Measurements from ENCODE around the gene MAIP1.

Gene MAIP1

GRCh38 chr2:199951023-199951422, 4.4 kb upstream of the MAIP1 start:
- no peak for DNase-seq

DNA sequence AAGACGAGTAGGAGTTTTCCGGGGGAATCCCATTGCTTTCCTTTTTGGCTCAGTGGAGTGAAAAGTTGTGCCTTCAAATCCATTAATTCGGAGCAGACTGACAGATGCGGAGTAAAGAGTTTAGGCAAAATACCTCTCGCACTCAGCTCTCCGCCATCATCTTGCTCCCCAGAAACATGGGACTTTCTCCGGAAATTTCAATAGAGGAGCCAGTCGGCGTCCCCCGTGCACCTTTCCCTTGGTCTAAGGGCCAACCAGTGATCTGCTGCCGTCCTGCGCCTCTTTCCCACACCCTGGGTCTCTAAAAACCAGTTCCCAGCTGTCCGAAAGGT, 409 bp upstream of the MAIP1 start:
- no peak for DNase-seq

GRCh38 chr2:199956062-199956380, 639 bp downstream of the MAIP1 start:
- DNase-seq = no peak

GRCh38 chr2:199958014-199958413, 2.6 kb downstream of the MAIP1 start:
- DNase-seq = no peak

DNA sequence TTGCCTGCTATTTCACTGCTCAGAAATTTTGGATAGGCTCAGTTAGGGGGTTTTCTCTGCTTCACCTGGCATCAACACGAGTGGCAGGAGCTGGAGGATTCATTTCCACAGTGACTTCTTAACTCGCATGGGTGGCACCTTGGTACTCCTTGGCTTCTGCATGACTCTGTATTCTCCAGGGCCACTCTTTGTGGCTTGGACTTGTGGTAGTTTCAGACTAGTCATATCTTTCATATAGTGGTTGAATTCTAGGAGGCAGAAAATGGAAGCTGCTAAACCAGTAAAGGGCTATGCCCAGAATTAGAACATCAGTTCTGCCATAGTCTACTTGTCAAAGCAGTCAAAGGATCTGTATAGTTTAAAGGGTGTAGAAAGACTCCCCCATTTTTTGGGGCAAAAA, 6.8 kb downstream of the MAIP1 start:
- no peak for DNase-seq

GRCh38 chr2:199966405-199966804, 11.0 kb downstream of the MAIP1 start:
- DNase-seq = no peak

DNA sequence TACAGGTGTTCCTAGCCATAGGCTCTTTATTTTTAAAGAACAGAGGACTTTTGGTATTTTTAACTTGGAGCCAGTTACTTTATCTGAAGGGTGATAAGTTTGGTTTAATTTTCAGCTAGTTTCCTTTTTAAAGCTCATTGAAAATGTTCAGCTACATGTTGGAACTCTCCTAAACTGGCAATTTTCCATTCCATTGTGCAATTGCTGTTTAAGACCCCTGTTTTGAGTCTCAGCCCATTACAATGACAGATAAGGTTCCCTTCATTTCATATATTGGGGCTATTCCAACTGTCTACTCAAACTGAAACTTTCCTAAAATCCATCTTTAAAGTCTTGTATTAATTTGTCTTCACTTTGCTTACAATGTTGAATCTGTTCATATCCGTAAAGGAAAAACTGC, 11.6 kb downstream of the MAIP1 start:
- DNase-seq = no peak

GRCh38 chr2:199968126-199968525, 12.7 kb downstream of the MAIP1 start:
- no peak for DNase-seq

DNA sequence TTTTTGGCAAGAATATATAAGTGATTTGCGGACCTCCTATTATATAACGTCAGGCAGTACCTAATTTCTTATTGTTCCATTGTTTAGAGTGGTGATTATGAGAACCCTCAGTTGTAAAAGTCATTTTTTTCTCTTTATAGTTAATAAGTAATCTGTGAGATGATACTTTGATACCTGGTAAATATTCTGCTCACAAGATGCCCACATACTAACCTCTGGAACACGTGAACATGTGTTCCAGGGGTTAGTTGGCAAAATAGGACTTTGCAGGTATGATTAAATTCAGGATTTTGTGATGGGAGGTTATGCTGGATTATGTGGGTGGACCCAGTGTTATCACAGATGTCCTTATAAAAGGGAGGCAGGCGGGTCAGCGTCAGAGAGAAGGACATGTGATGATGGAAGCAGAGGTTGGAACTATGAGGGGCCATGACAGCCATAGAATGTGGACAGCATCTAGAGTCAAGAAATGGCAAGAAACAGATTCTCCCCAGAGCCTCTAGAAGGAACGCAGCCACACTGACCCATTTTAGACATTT, 16.8 kb downstream of the MAIP1 start:
- DNase-seq = no peak

DNA sequence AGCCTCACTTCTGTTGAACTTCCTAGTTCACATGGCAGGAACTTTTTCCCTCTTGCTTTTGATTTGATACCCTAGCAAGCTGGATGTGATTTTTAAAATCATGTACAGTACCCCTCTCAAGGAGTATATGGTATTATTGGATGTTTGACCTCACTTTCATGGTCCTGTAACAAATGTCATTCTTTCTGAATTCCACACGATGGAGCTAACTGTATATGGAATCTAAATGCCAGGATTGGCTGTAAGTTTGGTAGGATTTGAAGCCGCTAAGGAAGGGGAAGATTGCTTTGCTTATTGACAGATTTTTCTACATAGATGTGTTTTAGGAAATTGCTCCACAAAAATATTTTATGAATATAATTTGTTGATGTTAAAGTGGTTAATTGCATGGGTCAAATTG, 18.3 kb downstream of the MAIP1 start:
- DNase-seq = no peak

DNA sequence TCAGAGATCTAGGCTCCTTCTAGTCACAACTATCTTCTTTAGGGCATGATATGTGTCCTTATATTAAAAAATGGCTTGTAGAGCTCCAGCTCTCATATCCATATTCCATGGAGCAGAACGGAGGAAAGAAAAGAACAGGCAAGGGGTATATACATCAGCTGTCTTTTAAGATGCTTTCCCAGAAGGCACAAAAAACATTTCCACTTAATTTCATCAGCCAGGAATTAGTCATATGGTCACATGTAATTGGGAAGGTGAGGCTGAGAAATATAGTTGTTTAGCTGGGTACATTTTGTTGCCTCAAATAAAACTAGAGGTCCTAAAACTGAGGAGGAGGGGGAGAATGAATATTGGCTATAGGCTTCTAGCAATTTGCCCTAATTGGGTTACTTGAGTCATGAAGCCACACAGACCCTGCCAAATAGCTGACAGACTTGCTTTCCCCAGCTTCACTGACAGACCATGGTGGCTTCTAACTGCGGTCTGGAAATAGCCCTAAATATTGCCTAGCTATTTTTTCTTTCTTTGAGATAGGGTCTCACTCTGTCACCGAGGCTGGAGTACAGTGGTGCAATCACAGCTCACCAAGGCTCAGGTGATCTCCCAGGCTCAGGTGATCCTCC, 20.0 kb downstream of the MAIP1 start:
- DNase-seq = no peak

DNA sequence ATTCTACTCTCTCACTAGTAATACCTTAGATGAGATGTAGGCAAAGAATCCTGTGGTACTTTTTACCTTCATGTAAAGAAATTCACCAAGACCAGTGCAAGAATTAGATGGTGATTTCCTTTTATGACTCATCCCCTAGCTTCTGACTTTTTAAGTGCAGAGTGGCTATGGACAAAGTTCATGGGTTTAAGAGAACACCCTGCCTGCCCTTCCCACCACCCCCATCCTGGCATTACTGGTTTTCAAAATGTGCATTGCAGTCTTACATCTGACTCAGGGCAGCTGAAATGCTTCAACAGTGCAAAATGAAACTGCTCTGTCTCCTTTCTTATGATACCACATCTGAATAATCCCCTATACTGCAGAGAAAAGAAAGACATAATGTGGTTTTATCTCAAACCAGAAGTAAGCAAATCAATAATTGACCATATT, 22.6 kb downstream of the MAIP1 start:
- no peak for DNase-seq

- no peak for DNase-seq
Measured at GRCh38 chr2:199979398-199979797, 24.0 kb downstream of the MAIP1 start.

- DNase-seq = peak; percentile 68 to 83 (median 82)
Measured at GRCh38 chr2:199979832-199980628, 24.6 kb downstream of the MAIP1 start.

GRCh38 chr2:199982126-199982843, 26.9 kb downstream of the MAIP1 start:
- no peak for DNase-seq

- no peak for DNase-seq
Measured at GRCh38 chr2:199983534-199983933, 28.2 kb downstream of the MAIP1 start.

DNA sequence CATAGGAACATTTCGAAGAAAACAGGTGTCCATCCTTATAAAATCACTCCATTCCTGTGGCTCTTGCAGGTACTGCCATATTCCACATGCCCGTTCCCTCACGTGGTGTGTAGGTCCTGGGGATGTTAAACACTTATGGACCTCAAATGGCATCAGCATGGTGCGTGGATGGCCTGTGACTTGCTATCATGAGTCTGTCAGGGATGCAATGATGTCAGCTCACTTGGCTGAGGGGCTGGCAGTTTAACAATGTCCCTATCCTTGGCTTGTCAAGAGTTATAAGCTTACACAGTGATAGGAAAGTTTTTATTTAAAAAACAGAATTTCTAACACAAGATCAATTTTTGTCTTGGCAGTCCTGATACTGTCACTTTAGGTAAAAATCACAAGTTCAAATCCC, 28.8 kb downstream of the MAIP1 start:
- DNase-seq = no peak

- no peak for DNase-seq
Measured at GRCh38 chr2:199984755-199985154, 29.4 kb downstream of the MAIP1 start.

- peak in 1 of 4 experiments; percentile 2 for DNase-seq
Measured at GRCh38 chr2:199985625-199986207, 30.3 kb downstream of the MAIP1 start.

DNA sequence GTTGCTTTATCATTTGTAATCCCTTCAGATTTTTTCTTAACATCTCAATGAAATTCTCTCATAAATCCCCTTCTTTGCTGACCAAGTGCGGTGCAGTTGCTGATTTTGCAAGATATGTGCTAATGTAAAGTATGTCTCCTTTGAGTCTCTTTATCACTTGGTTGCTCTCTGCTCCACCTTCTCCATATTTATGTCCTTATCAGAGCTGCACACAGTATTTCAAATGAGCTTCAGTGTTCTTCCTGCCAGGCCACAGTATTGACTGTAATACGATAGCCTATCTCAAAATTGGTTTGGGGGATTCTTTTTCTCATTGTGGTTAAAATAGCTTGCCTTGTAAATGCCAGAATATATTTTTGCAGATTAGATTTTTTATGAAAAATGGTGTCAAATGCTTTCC, 32.2 kb downstream of the MAIP1 start:
- DNase-seq = no peak

DNA sequence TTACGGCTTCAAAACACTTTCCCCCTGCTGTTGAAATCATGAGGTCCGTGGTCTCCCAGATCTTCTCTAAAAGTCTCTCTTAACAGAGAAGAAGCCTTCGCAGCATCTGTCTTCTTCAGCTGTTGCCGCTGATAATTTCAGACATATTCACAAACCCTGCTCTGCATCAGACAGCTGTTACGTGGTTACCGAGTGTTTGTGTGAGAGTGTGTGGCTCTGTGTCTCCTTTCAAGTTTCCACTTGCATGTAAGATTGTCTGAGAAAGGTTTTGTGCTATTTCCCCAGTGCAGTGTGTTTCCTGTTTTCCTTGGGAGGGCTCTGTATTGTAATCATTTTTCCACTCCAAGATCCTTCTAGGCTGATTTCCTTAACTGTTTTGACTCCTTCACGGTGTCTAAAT, 32.8 kb downstream of the MAIP1 start:
- DNase-seq = no peak

DNA sequence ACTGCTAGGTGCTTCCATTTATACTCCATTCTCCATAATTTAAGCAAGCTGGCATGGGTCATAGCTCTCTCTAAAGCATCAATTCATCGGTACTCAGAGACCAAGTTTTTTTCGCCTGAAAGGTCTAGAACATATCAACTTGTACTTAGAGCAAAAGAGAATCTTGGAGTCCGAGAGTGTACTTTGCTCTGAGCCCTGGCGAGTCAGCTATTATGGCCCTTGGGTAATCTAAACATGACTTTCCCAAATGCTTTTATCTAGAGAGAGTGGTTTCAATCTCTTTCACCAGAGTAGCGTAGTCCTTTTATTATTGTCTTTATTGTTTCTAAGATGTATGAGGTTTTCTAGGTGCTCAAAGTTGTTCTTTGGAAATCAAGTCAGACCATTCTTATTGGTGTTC, 34.4 kb downstream of the MAIP1 start:
- DNase-seq = no peak

DNA sequence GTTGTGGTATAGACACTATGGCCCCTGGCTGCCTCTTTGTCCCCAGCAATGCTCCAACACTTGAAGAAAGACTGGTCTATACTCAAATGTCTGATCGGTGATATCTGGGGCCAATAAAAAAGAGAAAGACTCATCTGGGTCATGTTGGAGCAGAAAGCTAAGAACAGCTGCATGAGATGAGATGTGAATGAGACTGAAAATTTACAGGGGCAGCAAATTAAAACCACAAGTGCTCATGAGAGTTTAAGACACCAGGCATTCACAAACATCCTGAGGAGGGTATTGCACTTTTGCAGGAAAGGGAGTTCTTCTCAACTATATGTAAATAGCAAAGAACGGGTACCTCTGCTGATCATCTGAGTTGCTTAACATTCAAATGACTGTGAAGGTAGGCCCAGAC, 36.3 kb downstream of the MAIP1 start:
- no peak for DNase-seq

DNA sequence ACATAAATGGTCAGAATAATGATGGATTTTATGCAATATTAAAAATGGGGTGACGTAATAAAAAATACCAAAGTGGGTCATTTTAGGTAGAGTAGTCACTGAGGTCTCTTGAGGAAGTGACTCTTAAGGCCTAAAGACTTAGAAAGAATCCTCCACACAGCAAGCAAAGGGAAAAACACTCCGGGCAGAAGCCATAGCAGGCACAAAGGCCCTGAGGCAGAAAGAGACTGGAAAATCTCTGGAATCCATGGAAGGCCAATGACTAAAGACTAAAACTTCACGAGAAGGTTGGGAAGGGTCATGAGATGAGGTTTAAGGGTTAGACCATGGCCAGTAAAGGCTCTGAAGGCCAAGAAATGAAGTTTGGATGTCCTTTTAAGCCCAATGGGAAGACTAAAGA, 36.9 kb downstream of the MAIP1 start:
- no peak for DNase-seq

All from activated naive CD4-positive, alpha-beta T cell (primary cell).